Prostate gland (tissue), 2 donors: ENCODE measurements around the gene GPR52. TPM values are rescaled to one million over a fixed set of nuclear protein-coding genes. Genes with fewer than 3 reads are reported as not detected.

Experiments
- DNase-seq: peaks from one replicate; pipeline ENCODE4 v3.0.0-alpha.2; 2019; ENCODE audit warnings: low spot score
- H3K27ac ChIP-seq, 2 donors: fragments of 200-600 bp; sonication (generic); 2 replicates each; pipeline ENCODE4 v1.5.1; 2017 to 2019
- H3K27me3 ChIP-seq: fragments of 200-600 bp; sonication (generic); replicated peaks from 2 replicates; pipeline ENCODE4 v1.5.1; 2019; ENCODE audit not compliant: insufficient read depth
- H3K36me3 ChIP-seq, 2 donors: fragments of 200-600 bp; sonication (generic); 1 replicate in 1 of 2; 2 replicates in 1 of 2; pipeline versions ENCODE4 v1.5.1 to v1.8.1; 2017 to 2019
- H3K4me1 ChIP-seq: fragments of 200-600 bp; sonication (generic); replicated peaks from 2 replicates; pipeline ENCODE4 v1.5.1; 2019
- H3K4me3 ChIP-seq, 2 donors: fragments of 200-600 bp; sonication (generic); 2 replicates each; pipeline ENCODE4 v1.5.1; 2017 to 2019
- H3K9me3 ChIP-seq: fragments of 200-600 bp; sonication (generic); 2 replicates; pipeline ENCODE4 v1.5.1; 2017
- CTCF ChIP-seq, 4 experiments: fragments of 200-600 bp in 2 of 4; fragments of 450-650 bp in 2 of 4; sonication (generic) in 2 of 4; IDR thresholded peaks; 1 replicate in 3 of 4; 2 replicates in 1 of 4; pipeline ENCODE4 v1.5.1; 2016 to 2019; ENCODE audit warnings: antibody characterized with exemption in 4 of 4, mild to moderate bottlenecking in 2 of 4, moderate library complexity in 2 of 4
- POLR2A ChIP-seq: fragments of 450-650 bp; IDR thresholded peaks from one replicate; pipeline ENCODE4 v1.6.1; 2016; ENCODE audit warnings: antibody characterized with exemption, mild to moderate bottlenecking
- POLR2AphosphoS5 ChIP-seq: sonication (generic); formaldehyde crosslinking; IDR thresholded peaks from one replicate; pipeline ENCODE4 v1.6.1; 2017; ENCODE audit warnings: antibody characterized with exemption
- intact Hi-C: fragments of 100-400 bp; cut with DNase I; formaldehyde crosslinking; loops from one replicate; pipeline ENCODE4 v1.14.2; 2022
- total RNA-seq, 2 donors: library from RNA; depleted of rRNA; stranded (reverse); fragments of >200 nt; gene quantifications; one replicate each; pipeline ENCODE4 v1.1.0, GENCODE V29; 2016

The GPR52 gene
- total RNA-seq, 2 donors from 2014 or later, result 0.18 to 6.0 TPM

DNA sequence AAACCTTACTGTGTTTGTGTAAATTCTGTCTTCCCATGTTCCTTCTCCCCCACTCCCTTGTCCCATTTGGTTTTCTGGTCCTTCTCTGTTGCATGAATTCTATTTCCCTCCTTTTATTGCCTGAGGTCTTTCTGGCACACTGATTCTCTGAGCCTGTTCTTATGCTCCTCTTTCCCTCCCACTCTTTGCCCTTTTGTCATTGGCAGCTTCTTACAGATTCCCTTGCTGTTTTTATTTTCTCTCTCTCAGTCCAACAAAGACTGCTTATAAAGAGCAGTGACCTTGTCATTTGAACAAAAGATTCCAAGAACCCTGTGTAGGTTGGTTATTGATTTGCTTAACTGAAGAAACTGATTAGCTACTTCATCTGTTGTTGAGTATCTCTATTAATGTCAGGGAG, 49.7 kb downstream of the GPR52 start:
- no peaks in the 10 kb centered on the region for H3K4me1 ChIP-seq
- DNase-seq, result no peak
- no peaks in the 10 kb centered on the region for H3K27me3 ChIP-seq
- TF ChIP-seq POLR2A (no peak), CTCF (IDR thresholded peaks at IDR 0.05) (no peak), POLR2AphosphoS5 (no peak)
- H3K27ac ChIP-seq, result no peak overlapping the region
- H3K9me3 ChIP-seq, result no peaks in the 10 kb centered on the region
- H3K4me3 ChIP-seq, result no peak overlapping the region
- intact Hi-C loops, result no loop called here
- H3K36me3 ChIP-seq, result no peaks in the 10 kb centered on the region
